WI38 (cell line): ENCODE results near the gene MTM1.

ENCODE experiments used
- H3K4me3 ChIP-seq: 2 replicates; pipeline ENCODE4 v1.5.1; 2011; ENCODE audit warnings: low read depth, mild to moderate bottlenecking, control low read depth, low read length
- TF ChIP-seq, protein P1 (sequence below): IDR thresholded peaks from 2 replicates; pipeline ENCODE4 v1.5.1; 2012; ENCODE audit warnings: low read depth, mild to moderate bottlenecking, control low read depth, low read length

MTM1 gene

DNA sequence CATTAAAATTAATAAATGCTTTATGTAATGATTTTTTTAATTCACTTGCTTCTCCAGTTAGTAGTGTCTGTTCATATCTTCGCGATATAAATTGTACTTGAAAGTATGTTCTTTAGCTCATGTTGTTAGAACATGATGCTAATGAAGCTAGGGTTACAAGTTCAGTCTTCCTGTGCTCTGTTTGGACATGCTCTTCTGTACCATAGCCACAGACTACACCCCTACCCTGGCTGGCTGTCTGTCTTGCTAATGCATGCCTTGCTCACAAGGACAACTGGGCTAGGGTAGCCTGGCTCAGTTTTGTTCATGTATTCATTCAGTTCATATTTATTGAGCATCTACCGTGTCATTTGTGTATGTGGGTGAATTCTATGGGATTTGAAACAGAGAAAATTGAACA, 74.0 kb downstream of the MTM1 start:
- TF ChIP-seq, protein P1, sequence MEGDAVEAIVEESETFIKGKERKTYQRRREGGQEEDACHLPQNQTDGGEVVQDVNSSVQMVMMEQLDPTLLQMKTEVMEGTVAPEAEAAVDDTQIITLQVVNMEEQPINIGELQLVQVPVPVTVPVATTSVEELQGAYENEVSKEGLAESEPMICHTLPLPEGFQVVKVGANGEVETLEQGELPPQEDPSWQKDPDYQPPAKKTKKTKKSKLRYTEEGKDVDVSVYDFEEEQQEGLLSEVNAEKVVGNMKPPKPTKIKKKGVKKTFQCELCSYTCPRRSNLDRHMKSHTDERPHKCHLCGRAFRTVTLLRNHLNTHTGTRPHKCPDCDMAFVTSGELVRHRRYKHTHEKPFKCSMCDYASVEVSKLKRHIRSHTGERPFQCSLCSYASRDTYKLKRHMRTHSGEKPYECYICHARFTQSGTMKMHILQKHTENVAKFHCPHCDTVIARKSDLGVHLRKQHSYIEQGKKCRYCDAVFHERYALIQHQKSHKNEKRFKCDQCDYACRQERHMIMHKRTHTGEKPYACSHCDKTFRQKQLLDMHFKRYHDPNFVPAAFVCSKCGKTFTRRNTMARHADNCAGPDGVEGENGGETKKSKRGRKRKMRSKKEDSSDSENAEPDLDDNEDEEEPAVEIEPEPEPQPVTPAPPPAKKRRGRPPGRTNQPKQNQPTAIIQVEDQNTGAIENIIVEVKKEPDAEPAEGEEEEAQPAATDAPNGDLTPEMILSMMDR: no peak
- no peak overlapping the region for H3K4me3 ChIP-seq

DNA sequence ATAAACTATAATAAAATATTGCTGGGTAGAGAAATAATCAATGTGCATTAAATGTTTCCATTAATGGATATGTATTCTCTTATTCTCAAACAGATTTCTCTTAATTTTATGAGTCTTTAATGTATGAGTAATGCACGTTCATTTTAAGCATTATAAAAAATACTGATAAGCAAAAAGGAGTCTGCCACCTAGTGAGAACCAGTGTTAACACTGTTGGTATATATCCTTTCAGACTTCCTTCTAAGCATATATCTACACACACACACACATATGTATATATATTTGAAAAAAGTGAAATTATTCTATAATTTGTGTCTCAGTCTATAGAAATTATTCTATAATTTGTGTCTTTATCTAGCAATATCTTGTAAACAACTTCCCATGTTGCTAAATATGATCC, 74.8 kb downstream of the MTM1 start:
- TF ChIP-seq, protein P1: no peak

DNA sequence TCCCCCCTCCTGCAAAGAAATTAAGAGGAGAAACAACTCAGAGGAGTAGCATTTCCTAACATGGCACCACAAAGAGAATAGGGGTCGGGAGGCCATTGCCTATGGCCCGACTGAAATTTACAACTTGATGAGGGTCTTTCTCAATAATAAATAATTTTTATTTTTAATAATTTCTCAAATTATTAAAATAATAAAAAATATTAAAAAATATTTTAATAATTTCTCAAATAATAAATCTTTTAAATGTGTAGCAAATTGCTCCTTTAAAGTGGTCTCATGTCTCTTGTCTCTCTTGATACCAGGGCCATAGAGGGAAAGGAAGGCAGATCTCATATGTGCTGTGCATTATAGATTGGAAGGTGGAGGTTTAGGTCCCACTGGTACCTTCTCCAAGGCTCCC, 75.5 kb downstream of the MTM1 start:
- TF ChIP-seq, protein P1: no peak
- H3K4me3 ChIP-seq: no peak overlapping the region

More for the DNA sequence above, 74.8 kb downstream of the MTM1 start:
- no peak overlapping the region for H3K4me3 ChIP-seq

DNA sequence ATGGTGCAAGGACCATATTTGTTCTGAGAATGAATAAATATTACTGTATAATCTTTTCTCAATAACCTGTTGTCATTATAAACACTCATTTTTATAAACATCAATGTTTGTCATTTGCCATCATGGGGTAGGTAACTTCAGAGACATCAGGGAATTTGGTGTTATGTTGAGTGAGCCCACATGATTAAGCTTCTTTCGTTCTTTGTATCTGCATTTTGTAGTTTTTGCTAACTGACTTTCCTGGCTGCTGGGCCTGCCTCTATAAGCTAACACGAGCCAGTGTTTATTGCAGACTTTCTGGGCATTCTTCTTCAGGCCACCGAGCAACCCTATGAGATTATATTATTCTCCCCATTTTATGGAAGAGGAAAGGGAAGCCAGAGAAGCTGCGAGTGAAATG, 76.0 kb downstream of the MTM1 start:
- TF ChIP-seq, protein P1: no peak
- no peak overlapping the region for H3K4me3 ChIP-seq

DNA sequence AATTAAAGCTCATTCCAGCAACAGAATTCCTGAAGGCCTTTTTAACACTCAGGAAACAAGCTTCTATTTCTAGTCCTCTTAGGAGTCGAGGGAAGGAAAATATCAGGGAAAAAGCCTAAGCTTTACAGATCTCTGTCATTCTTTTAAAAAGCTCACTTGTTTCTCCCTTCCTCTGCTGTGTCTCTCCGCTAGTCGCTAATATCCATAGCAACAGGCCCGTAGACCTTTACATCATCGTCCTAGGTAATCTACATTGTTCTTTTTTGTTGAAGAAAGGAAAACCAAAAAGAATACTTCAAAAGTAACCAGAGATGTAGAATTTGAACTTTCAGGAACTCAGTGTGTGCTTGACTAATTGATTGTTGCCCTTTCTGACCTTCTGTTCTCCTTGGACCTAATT, 78.9 kb downstream of the MTM1 start:
- no peak overlapping the region for H3K4me3 ChIP-seq
- TF ChIP-seq, protein P1: no peak

DNA sequence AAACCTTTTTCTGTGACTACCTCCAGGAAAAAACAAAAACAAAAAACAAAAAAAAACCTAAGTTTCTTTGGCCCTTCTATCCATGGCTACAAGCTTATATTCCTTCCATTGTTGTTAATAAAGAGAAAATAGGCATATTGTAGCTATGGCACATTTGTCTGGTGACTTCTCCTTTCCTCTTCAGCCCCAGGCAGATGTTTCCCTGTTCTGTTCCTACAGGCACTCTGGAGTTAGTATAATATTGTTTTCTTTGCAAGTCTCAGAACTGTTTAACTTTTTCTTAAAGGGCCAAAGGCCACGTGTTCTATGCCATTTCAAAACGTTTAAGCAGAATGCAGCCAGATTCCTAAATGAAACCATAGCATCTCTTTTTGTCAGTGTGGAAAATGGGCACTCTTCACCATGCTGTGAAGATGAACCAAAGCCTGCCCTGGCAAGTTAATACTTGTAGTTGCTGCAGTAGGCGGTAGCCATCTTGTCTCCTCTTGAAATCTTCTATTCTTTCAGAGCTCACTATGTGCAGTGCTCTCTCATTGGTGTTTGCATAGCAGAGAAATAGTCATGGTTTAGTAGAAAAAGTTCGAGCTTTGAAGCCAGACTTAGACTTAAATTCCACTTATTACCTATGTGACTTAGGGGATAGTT, 80.0 kb downstream of the MTM1 start:
- TF ChIP-seq, protein P1: no peak
- no peak overlapping the region for H3K4me3 ChIP-seq

DNA sequence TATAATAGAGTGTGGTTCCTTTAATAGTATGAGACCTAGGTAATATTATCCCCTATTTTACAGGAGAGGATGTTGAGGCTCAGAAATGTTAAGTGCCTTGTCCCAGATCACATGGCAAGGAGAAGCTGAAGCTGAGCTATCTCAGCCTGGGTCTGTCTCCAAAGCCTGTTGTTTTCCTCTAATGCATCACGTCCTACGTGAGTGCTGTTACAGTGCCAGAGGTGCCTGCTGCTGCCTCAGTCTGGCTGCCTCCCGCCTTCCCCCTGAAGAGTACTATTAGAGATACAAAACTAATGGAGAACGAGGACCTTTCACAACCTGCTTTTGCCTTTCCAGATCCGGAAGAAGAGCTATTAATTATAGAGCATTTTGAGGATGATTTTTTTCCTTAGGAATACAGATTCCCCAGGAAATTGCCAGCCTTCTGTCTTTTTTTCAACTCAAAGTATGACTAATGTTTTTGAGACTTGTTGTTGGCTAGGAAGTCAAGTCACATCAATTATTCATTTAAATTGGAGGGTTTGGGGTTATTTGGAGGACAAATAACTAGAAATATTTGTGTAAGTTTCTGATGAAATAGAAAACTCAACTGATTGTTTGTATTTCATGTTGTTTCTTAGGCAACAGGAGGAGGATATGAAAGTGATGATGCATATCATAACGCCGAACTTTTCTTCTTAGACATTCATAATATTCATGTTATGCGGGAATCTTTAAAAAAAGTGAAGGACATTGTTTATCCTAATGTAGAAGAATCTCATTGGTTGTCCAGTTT, 80.9 kb downstream of the MTM1 start:
- H3K4me3 ChIP-seq: no peak overlapping the region
- TF ChIP-seq, protein P1: no peak
